ENCODE measurements around the gene TRAPPC2L. TPM values are rescaled to one million over a fixed set of nuclear protein-coding genes. Genes with fewer than 3 reads are reported as not detected.

TRAPPC2L gene
- total RNA-seq, 1 experiment from 2014 or later, result 94.1 TPM

GRCh38 chr16:88824256-88825077, 32.5 kb upstream of the TRAPPC2L start:
- H3K4me1 ChIP-seq (ENCODE audit: control insufficient read depth in 1 of 2, insufficient read depth in 2 of 2, low read length in 2 of 2), result no peaks in the 10 kb centered on the region
- no peaks in the 10 kb centered on the region for H4K20me1 ChIP-seq (ENCODE audit: insufficient read depth)
- ChIA-PET RAD21 (ENCODE audit: low non-redundant PET in 1 of 2, low total read pairs in 2 of 2, uncharacterized antibody in 2 of 2, unreplicated experiment in 2 of 2) (no interaction called here), POLR2A (no interaction called here), CTCF (no interaction called here)
- H3K79me2 ChIP-seq (ENCODE audit: insufficient read depth, low read length), result no peaks in the 10 kb centered on the region
- no peak overlapping the region for H2AFZ ChIP-seq (ENCODE audit: low read depth, low read length, poor library complexity, severe bottlenecking)
- H3K4me3 ChIP-seq (replicated peaks in 1 of 2; ENCODE audit: low read depth in 1 of 2, low read length in 2 of 2), result no peak overlapping the region
- ATAC-seq (peak; percentile 41; the same call in 1 of the 2 replicates), DNase-seq (ENCODE audit: low read depth, low spot score) (no peak)
- no peak overlapping the region for H3K27ac ChIP-seq (ENCODE audit: low read depth, low read length)
- H3K9me2 ChIP-seq (ENCODE audit: insufficient read depth), result no peaks in the 10 kb centered on the region
- no TSS peak for BruUV-seq (replicated peaks)
- intact Hi-C loops (cut with micrococcal nuclease), result no loop called here
- no peaks in the 10 kb centered on the region for H3K36me3 ChIP-seq (ENCODE audit: control insufficient read depth in 1 of 2, insufficient read depth in 2 of 2, low read length in 2 of 2)
- H3K9ac ChIP-seq (ENCODE audit: low read length), result no peak overlapping the region
- TF ChIP-seq CTCF (IDR thresholded peaks at IDR 0.05 in 2 of 3, conservative IDR thresholded peaks at IDR 0.05 in 1 of 3; ENCODE audit: borderline replicate concordance in 1 of 3, insufficient read depth in 1 of 3, low read depth in 2 of 3, low read length in 2 of 3), result no peak
- no peak for TF ChIP-seq SIN3A (IDR thresholded peaks at IDR 0.05; ENCODE audit: low read depth)
- TF ChIP-seq EGR1 (IDR thresholded peaks at IDR 0.05; ENCODE audit: low read depth), result no peak
- TF ChIP-seq EZH2phosphoT487 (IDR thresholded peaks at IDR 0.05; ENCODE audit: borderline replicate concordance), result no peak
- no peak for TF ChIP-seq ELF1 (IDR thresholded peaks at IDR 0.05; ENCODE audit: borderline replicate concordance, low read depth)
- no peak for TF ChIP-seq MAX (IDR thresholded peaks at IDR 0.05)
- no peak for TF ChIP-seq TCF7L2 (IDR thresholded peaks at IDR 0.05; ENCODE audit: borderline replicate concordance, extremely low read depth, insufficient read depth, insufficient read length)
- TF ChIP-seq ZBTB33 (IDR thresholded peaks at IDR 0.05; ENCODE audit: extremely low read depth, insufficient replicate concordance, low read length), result no peak
- TF ChIP-seq ZFX (IDR thresholded peaks at IDR 0.05), result no peak
- TF ChIP-seq YY1 (IDR thresholded peaks at IDR 0.05; ENCODE audit: extremely low read depth, insufficient replicate concordance, low read depth, low read length), result no peak
- no peak for TF ChIP-seq SRF (IDR thresholded peaks at IDR 0.05; ENCODE audit: low read depth)
- no peak for TF ChIP-seq REST (IDR thresholded peaks at IDR 0.05; ENCODE audit: low read depth)
- no peak for TF ChIP-seq SP1 (IDR thresholded peaks at IDR 0.05; ENCODE audit: low read depth)
- no peak for TF ChIP-seq RAD21 (IDR thresholded peaks at IDR 0.05; ENCODE audit: low read depth)
- no peak for TF ChIP-seq POLR2A (IDR thresholded peaks at IDR 0.05; ENCODE audit: borderline replicate concordance, extremely low read depth, insufficient read depth, insufficient read length)
- no peak for TF ChIP-seq POLR2AphosphoS5 (IDR thresholded peaks at IDR 0.05; ENCODE audit: low read depth, low read length)
- no peak for TF ChIP-seq ATF3 (IDR thresholded peaks at IDR 0.05)
- TF ChIP-seq JUND (IDR thresholded peaks at IDR 0.05), result no peak
- TF ChIP-seq CBX3 (IDR thresholded peaks at IDR 0.05; ENCODE audit: low read depth), result no peak
- H3K4me2 ChIP-seq (ENCODE audit: low read length), result no peak overlapping the region
- no peaks in the 10 kb centered on the region for H3K9me3 ChIP-seq (ENCODE audit: control insufficient read depth in 1 of 2, insufficient read depth in 1 of 2, low read depth in 1 of 2, low read length in 2 of 2)
- no peaks in the 10 kb centered on the region for H3K27me3 ChIP-seq (ENCODE audit: insufficient read depth, low read length)

Measured in HCT116 (cell line).